ENCODE results near the gene SMIM9.

Gene SMIM9

GRCh38 chrX:154855256-154855655 is 20.8 kb upstream of the SMIM9 start:
- no peaks in the 10 kb centered on the region for H3K27me3 ChIP-seq (ENCODE audit: insufficient read depth, low read length, poor library complexity, severe bottlenecking)
- no peaks in the 10 kb centered on the region for H4K20me1 ChIP-seq (ENCODE audit: insufficient read depth, low read length, poor library complexity, severe bottlenecking)
- H3K9me3 ChIP-seq (ENCODE audit: insufficient read depth, low read depth, low read length), result no peaks in the 10 kb centered on the region
- H3F3A ChIP-seq (ENCODE audit: low read depth), result no peaks in the 10 kb centered on the region
- H3K4me1 ChIP-seq (ENCODE audit: insufficient read depth, low read length, poor library complexity, severe bottlenecking), result no peaks in the 10 kb centered on the region
- H3K4me3 ChIP-seq (ENCODE audit: low read length, poor library complexity, severe bottlenecking), result no peak overlapping the region
- H3K9ac ChIP-seq (ENCODE audit: low read depth, low read length, poor library complexity, severe bottlenecking), result no peak overlapping the region
- no peaks in the 10 kb centered on the region for H3K9me2 ChIP-seq (replicated peaks; ENCODE audit: low read depth, low read length)
- H2AFZ ChIP-seq (ENCODE audit: low read length), result no peak overlapping the region
- H3K79me2 ChIP-seq (ENCODE audit: insufficient read depth, low read length), result no peaks in the 10 kb centered on the region
- no peaks in the 10 kb centered on the region for H3K36me3 ChIP-seq (ENCODE audit: insufficient read depth, low read length)
- no peak for TF ChIP-seq EZH2phosphoT487 (IDR thresholded peaks at IDR 0.05; ENCODE audit: borderline replicate concordance)
- TF ChIP-seq, protein P1, sequence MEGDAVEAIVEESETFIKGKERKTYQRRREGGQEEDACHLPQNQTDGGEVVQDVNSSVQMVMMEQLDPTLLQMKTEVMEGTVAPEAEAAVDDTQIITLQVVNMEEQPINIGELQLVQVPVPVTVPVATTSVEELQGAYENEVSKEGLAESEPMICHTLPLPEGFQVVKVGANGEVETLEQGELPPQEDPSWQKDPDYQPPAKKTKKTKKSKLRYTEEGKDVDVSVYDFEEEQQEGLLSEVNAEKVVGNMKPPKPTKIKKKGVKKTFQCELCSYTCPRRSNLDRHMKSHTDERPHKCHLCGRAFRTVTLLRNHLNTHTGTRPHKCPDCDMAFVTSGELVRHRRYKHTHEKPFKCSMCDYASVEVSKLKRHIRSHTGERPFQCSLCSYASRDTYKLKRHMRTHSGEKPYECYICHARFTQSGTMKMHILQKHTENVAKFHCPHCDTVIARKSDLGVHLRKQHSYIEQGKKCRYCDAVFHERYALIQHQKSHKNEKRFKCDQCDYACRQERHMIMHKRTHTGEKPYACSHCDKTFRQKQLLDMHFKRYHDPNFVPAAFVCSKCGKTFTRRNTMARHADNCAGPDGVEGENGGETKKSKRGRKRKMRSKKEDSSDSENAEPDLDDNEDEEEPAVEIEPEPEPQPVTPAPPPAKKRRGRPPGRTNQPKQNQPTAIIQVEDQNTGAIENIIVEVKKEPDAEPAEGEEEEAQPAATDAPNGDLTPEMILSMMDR (conservative IDR thresholded peaks at IDR 0.05; ENCODE audit: low read length), result no peak
- H3K4me2 ChIP-seq (ENCODE audit: low read depth, low read length, poor library complexity, severe bottlenecking), result no peak overlapping the region

GRCh38 chrX:154850957-154851611 is 16.6 kb upstream of the SMIM9 start:
- no peaks in the 10 kb centered on the region for H3K79me2 ChIP-seq (ENCODE audit: insufficient read depth, low read length)
- no peaks in the 10 kb centered on the region for H3K9me2 ChIP-seq (replicated peaks; ENCODE audit: low read depth, low read length)
- no peak overlapping the region for H2AFZ ChIP-seq (ENCODE audit: low read length)
- H3K36me3 ChIP-seq (ENCODE audit: insufficient read depth, low read length), result no peaks in the 10 kb centered on the region
- no peaks in the 10 kb centered on the region for H3K27me3 ChIP-seq (ENCODE audit: insufficient read depth, low read length, poor library complexity, severe bottlenecking)
- H3K4me3 ChIP-seq (ENCODE audit: low read length, poor library complexity, severe bottlenecking), result no peak overlapping the region
- no peak overlapping the region for H3K9ac ChIP-seq (ENCODE audit: low read depth, low read length, poor library complexity, severe bottlenecking)
- TF ChIP-seq, protein P1 (conservative IDR thresholded peaks at IDR 0.05; ENCODE audit: low read length), result no peak
- TF ChIP-seq EZH2phosphoT487 (IDR thresholded peaks at IDR 0.05; ENCODE audit: borderline replicate concordance), result no peak
- H4K20me1 ChIP-seq (ENCODE audit: insufficient read depth, low read length, poor library complexity, severe bottlenecking), result no peaks in the 10 kb centered on the region
- H3F3A ChIP-seq (ENCODE audit: low read depth), result no peaks in the 10 kb centered on the region
- H3K9me3 ChIP-seq (ENCODE audit: insufficient read depth, low read depth, low read length), result no peaks in the 10 kb centered on the region
- H3K4me1 ChIP-seq (ENCODE audit: insufficient read depth, low read length, poor library complexity, severe bottlenecking), result no peaks in the 10 kb centered on the region
- H3K4me2 ChIP-seq (ENCODE audit: low read depth, low read length, poor library complexity, severe bottlenecking), result no peak overlapping the region

DNA sequence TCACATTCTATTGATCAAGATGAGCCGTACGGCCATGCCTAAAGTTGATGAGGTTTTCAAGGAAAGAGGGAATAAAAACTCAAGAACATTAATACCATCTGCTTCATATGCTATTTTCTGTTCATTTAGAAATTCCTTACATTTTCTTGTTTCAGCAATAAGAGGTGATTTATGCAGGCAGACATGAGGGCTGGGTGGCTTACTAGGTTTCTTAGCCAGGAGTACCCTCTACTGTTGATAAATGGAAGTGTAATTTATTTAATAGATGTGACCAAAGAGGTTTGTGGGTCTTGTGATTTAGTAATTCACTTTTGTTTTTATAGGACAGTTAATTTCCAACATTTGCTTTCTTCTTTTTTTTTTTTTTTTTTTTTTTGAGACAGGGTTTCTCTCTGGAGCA is 6.4 kb upstream of the SMIM9 start:
- no peaks in the 10 kb centered on the region for H3K4me1 ChIP-seq (ENCODE audit: insufficient read depth, low read length, poor library complexity, severe bottlenecking)
- H3K27me3 ChIP-seq (ENCODE audit: insufficient read depth, low read length, poor library complexity, severe bottlenecking), result no peaks in the 10 kb centered on the region
- no peak overlapping the region for H2AFZ ChIP-seq (ENCODE audit: low read length)
- no peaks in the 10 kb centered on the region for H4K20me1 ChIP-seq (ENCODE audit: insufficient read depth, low read length, poor library complexity, severe bottlenecking)
- no peak for TF ChIP-seq EZH2phosphoT487 (IDR thresholded peaks at IDR 0.05; ENCODE audit: borderline replicate concordance)
- TF ChIP-seq, protein P1 (conservative IDR thresholded peaks at IDR 0.05; ENCODE audit: low read length), result peak; percentile 59
- H3K9me3 ChIP-seq (ENCODE audit: insufficient read depth, low read depth, low read length), result no peaks in the 10 kb centered on the region
- no peaks in the 10 kb centered on the region for H3K36me3 ChIP-seq (ENCODE audit: insufficient read depth, low read length)
- H3K4me3 ChIP-seq (ENCODE audit: low read length, poor library complexity, severe bottlenecking), result no peak overlapping the region
- no peaks in the 10 kb centered on the region for H3K9me2 ChIP-seq (replicated peaks; ENCODE audit: low read depth, low read length)
- H3K79me2 ChIP-seq (ENCODE audit: insufficient read depth, low read length), result no peaks in the 10 kb centered on the region
- no peak overlapping the region for H3K9ac ChIP-seq (ENCODE audit: low read depth, low read length, poor library complexity, severe bottlenecking)
- H3F3A ChIP-seq (ENCODE audit: low read depth), result no peaks in the 10 kb centered on the region
- H3K4me2 ChIP-seq (ENCODE audit: low read depth, low read length, poor library complexity, severe bottlenecking), result no peak overlapping the region
